Heart left ventricle (tissue), 13 donors: ENCODE data around the gene LINGO3.

Experiments
- CTCF ChIP-seq, 12 donors: fragments of 200-600 bp; sonication (generic) in 4 of 12; IDR thresholded peaks; one replicate each; pipeline versions ENCODE4 v1.5.0 to v1.8.0; 2018 to 2022; ENCODE audit warnings: antibody characterized with exemption in 12 of 12, mild to moderate bottlenecking in 5 of 12
- POLR2A ChIP-seq, 2 donors: fragments of 450-650 bp; IDR thresholded peaks; one replicate each; pipeline ENCODE4 v1.6.1; 2017; ENCODE audit warnings: antibody characterized with exemption in 2 of 2, mild to moderate bottlenecking in 2 of 2, moderate library complexity in 2 of 2
- donor health status: ischemic (EF 13 %, LVEDD 7.1; RV severe dilation, severe dysfunction).
- donor health status: DM: no; HTN: yes; CAD: no.
- donor health status: DM: no; HTN: no; CAD: no.
- donor health status: ischemic (EF 25% LVEDD 6.9; RV normal size, moderate dysfunction).
- donor health status: ischemic (EF 25% LVEDD 5.7; RV mildly dilated, moderate dysfunction).
- donor health status: ischemic (EF 35%, LVEDD 5.7; RV mildly dilated, moderate dysfunction).
- donor health status: nonischemic (EF 11% LVEDD 7.7; RV severe dilation, severe dysfunction).
- donor health status: DM: yes; HTN: yes; CAD: no.
- donor health status: PGD.
- donor health status: ischemic (EF 29% LVEDD 5.4; RV normal size, mild dysfunction).
- donor health status: nonischemic (EF 23%, LVEDD 6.1; RV moderate dilation, normal function).

GRCh38 chr19:2343289-2343982, 35.5 kb upstream of the LINGO3 start:
- no peak for TF ChIP-seq CTCF (IDR thresholded peaks at IDR 0.05)
- no peak for TF ChIP-seq POLR2A (IDR thresholded peaks at IDR 0.05)
